IMR-90 (cell line): ENCODE data around the gene NSUN4. TPM values are rescaled to one million over a fixed set of nuclear protein-coding genes. Genes with fewer than 3 reads are reported as not detected.
"Not testable (repeated sequence)": the region's sequence is repeated elsewhere in the genome, so short reads cannot be mapped to it uniquely, and the experiment has no call there.

ENCODE experiments used
- ATAC-seq: fragments of 200-7000 bp; cut with Tn5 transposase; 2 replicates; pipeline ENCODE4 v1.9.1; 2020; ENCODE audit warnings: low read depth, mild to moderate bottlenecking, moderate library complexity
- BruUV-seq: library from RNA; stranded (reverse); fragments of 400-500 nt; replicated peaks from 2 replicates; lab custom pipeline; 2021; lab: Mats Ljungman, UMichigan
- CTCF ChIA-PET: fragments of 300-600 bp; formaldehyde crosslinking; extraction: SDS; loops from one replicate; lab custom pipeline; 2021; ENCODE audit warnings: antibody characterized with exemption; lab: Yijun Ruan, JAX
- POLR2A ChIA-PET: fragments of 300-600 bp; sonication (Branson Sonifier 250); formaldehyde crosslinking; loops from one replicate; lab custom pipeline; 2022; ENCODE audit warnings: antibody characterized with exemption; ENCODE audit not compliant: unreplicated experiment; lab: Charles Lee
- DNase-seq: peaks from one replicate; pipeline ENCODE4 v3.0.0; 2013
- H2AFZ ChIP-seq: replicated peaks from 2 replicates; pipeline ENCODE3; 2013; ENCODE audit warnings: low read length, mild to moderate bottlenecking; ENCODE audit not compliant: poor library complexity
- H2AK5ac ChIP-seq: 2 replicates; pipeline ENCODE4 v1.6.1; 2013; ENCODE audit warnings: low read depth, low read length, inconsistent platforms
- H2AK9ac ChIP-seq: replicated peaks from 2 replicates; pipeline ENCODE3; 2013; ENCODE audit warnings: mild to moderate bottlenecking, low read depth, low read length, moderate library complexity; ENCODE audit not compliant: poor library complexity
- H2BK120ac ChIP-seq: 2 replicates; pipeline ENCODE4 v1.6.1; 2013; ENCODE audit warnings: low read depth, low read length, inconsistent platforms
- H2BK15ac ChIP-seq: 3 replicates; pipeline ENCODE4 v1.6.1; 2013; ENCODE audit warnings: low read depth, low read length, inconsistent platforms
- H2BK20ac ChIP-seq: 2 replicates; pipeline ENCODE4 v1.6.1; 2013; ENCODE audit warnings: low read depth, mild to moderate bottlenecking, inconsistent platforms, low read length, moderate library complexity
- H2BK5ac ChIP-seq: 2 replicates; pipeline ENCODE4 v1.6.1; 2013; ENCODE audit warnings: mild to moderate bottlenecking, low read depth, low read length, inconsistent platforms; ENCODE audit not compliant: poor library complexity, severe bottlenecking
- H3K14ac ChIP-seq: replicated peaks from 2 replicates; pipeline ENCODE4 v1.6.1; 2013; ENCODE audit warnings: low read depth, low read length, inconsistent platforms
- H3K18ac ChIP-seq: 2 replicates; pipeline ENCODE4 v1.6.1; 2013; ENCODE audit warnings: low read depth, low read length, control low read depth
- H3K23ac ChIP-seq: 2 replicates; pipeline ENCODE4 v1.6.1; 2013; ENCODE audit warnings: low read depth, low read length, inconsistent platforms
- H3K27ac ChIP-seq: 2 replicates; pipeline ENCODE4 v1.5.1; 2013; ENCODE audit warnings: mild to moderate bottlenecking, control low read depth, low read length; ENCODE audit not compliant: insufficient read depth
- H3K27me3 ChIP-seq: 2 replicates; pipeline ENCODE4 v1.6.1; 2013; ENCODE audit warnings: low read length; ENCODE audit not compliant: control insufficient read depth, insufficient read depth
- H3K36me3 ChIP-seq: 2 replicates; pipeline ENCODE4 v1.6.1; 2013; ENCODE audit warnings: low read length, mixed read lengths; ENCODE audit not compliant: control insufficient read depth, insufficient read depth
- H3K4ac ChIP-seq: 2 replicates; pipeline ENCODE4 v1.6.1; 2013; ENCODE audit warnings: low read depth, low read length, inconsistent platforms
- H3K4me1 ChIP-seq: 2 replicates; pipeline ENCODE4 v1.6.1; 2013; ENCODE audit warnings: low read length, mixed read lengths; ENCODE audit not compliant: control insufficient read depth, insufficient read depth
- H3K4me2 ChIP-seq: 2 replicates; pipeline ENCODE4 v1.6.1; 2013; ENCODE audit warnings: low read depth, mild to moderate bottlenecking, control low read depth, low read length, moderate library complexity
- H3K4me3 ChIP-seq: 2 replicates; pipeline ENCODE4 v1.5.1; 2013; ENCODE audit warnings: low read depth, mild to moderate bottlenecking, control low read depth, low read length, moderate library complexity; ENCODE audit not compliant: insufficient read depth
- H3K56ac ChIP-seq: 2 replicates; pipeline ENCODE4 v1.6.1; 2013; ENCODE audit warnings: low read length, inconsistent platforms; ENCODE audit not compliant: insufficient read depth; ENCODE audit errors: extremely low read depth
- H3K79me1 ChIP-seq, 2 experiments: 2 replicates each; pipeline ENCODE4 v1.6.1; 2013; ENCODE audit warnings: low read length in 2 of 2, inconsistent platforms in 1 of 2, low read depth in 1 of 2
- H3K9ac ChIP-seq: 2 replicates; pipeline ENCODE4 v1.6.1; 2013; ENCODE audit warnings: low read depth, low read length, control low read depth
- H3K9me1 ChIP-seq: 2 replicates; pipeline ENCODE4 v1.6.1; 2013; ENCODE audit warnings: low read length, inconsistent platforms; ENCODE audit not compliant: insufficient read depth
- H3K9me3 ChIP-seq: 2 replicates; pipeline ENCODE4 v1.6.1; 2013; ENCODE audit warnings: low read length; ENCODE audit not compliant: control insufficient read depth, insufficient read depth
- H4K20me1 ChIP-seq: 2 replicates; pipeline ENCODE4 v1.6.1; 2013; ENCODE audit warnings: low read length, inconsistent platforms; ENCODE audit not compliant: insufficient read depth
- H4K5ac ChIP-seq: 2 replicates; pipeline ENCODE4 v1.6.1; 2013; ENCODE audit warnings: mild to moderate bottlenecking, low read depth, low read length, control low read depth
- H4K8ac ChIP-seq, 2 experiments: 2 replicates each; pipeline ENCODE4 v1.6.1; 2013; ENCODE audit warnings: low read depth in 2 of 2, low read length in 2 of 2, control low read depth in 1 of 2, inconsistent platforms in 1 of 2
- H4K91ac ChIP-seq: 2 replicates; pipeline ENCODE4 v1.6.1; 2013; ENCODE audit warnings: low read depth, low read length, inconsistent platforms; ENCODE audit not compliant: insufficient read depth
- RFX5 ChIP-seq: IDR thresholded peaks from 2 replicates; pipeline ENCODE4 v1.8.0; 2012; ENCODE audit warnings: low read depth, mild to moderate bottlenecking, low read length, moderate library complexity
- SMC3 ChIP-seq: fragments of 150-350 bp; IDR thresholded peaks from 2 replicates; pipeline ENCODE4 v1.6.1; 2016; ENCODE audit warnings: low read depth, mild to moderate bottlenecking, antibody characterized with exemption, low read length, moderate library complexity
- WGBS, 2 experiments: methylation state at CpG; one replicate each; pipeline versions ENCODE4 v1.1.5 to v1.1.7; 2013; ENCODE audit warnings: missing lambda C conversion rate in 2 of 2; ENCODE audit not compliant: insufficient read length in 1 of 2; ENCODE audit errors: extremely low coverage in 2 of 2; 5-methylcytosine and 5-hydroxymethylcytosine counted together
- dilution Hi-C: fragments of 300-500 bp; cut with HindIII; formaldehyde crosslinking; loops from one replicate; pipeline ENCODE4 v1.14.3; 2018; ENCODE audit warnings: low sequenced_read_pairs; ENCODE audit not compliant: unreplicated experiment
- in situ Hi-C: fragments of 300-500 bp; cut with MboI; formaldehyde crosslinking; loops from 3 replicates; pipeline ENCODE4 v1.14.3; 2019; ENCODE audit warnings: low sequenced_read_pairs, inconsistent platforms, mixed read lengths
- intact Hi-C: fragments of 100-400 bp; cut with micrococcal nuclease; formaldehyde crosslinking; loops from 2 replicates; pipeline ENCODE4 v1.10.0; 2022
- polyA plus RNA-seq, 3 experiments: library from polyadenylated mRNA; depleted of rRNA; stranded (reverse); fragments of >200 nt; gene quantifications; 2 replicates each; pipeline ENCODE4 v1.2.3, GENCODE V29; 2012; ENCODE audit warnings: low replicate concordance in 1 of 3
- total RNA-seq: library from RNA; depleted of rRNA; stranded (reverse); fragments of >200 nt; gene quantifications from 2 replicates; pipeline ENCODE4 v1.2.3, GENCODE V29; 2012
- TF ChIP-seq, protein P1 (sequence below): fragments of 150-350 bp; IDR thresholded peaks from 2 replicates; pipeline ENCODE4 v1.6.1; 2016; ENCODE audit warnings: low read depth, mild to moderate bottlenecking, low read length, moderate library complexity, borderline replicate concordance
- TF ChIP-seq, protein P2 (sequence below): conservative IDR thresholded peaks from 2 replicates; pipeline ENCODE4 v1.5.1; 2012; ENCODE audit warnings: mild to moderate bottlenecking, low read depth, low read length, improper control_type of control experiment

Gene NSUN4
- total and polyA plus RNA-seq, 2 of the 4 experiments (the other 2 are of a cell fraction) = 10.9 to 13.0 TPM

DNA sequence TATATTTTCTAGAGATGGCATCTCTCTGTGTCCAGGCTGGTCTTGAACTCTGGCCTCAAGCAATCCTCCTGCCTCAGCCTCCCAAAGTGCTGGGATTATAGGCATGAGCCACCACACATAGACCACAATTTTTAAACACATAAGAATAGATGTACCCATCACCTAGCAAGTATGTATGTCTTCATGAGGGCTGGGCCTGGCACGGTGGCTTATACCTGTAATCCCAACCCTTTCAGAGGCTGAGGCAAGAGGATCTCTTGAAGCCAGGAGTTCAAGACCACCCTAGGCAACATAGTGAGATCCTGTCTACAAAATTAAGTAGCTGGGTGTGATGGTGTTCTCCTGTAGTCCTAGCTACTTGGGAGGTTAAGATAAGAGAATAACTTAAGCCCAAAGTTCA, 23.3 kb upstream of the NSUN4 start:
- in situ Hi-C loops (no loop called here), dilution Hi-C loops (no loop called here), intact Hi-C loops (no loop called here)
- H4K5ac ChIP-seq = no peak overlapping the region
- H3K9ac ChIP-seq = no peak overlapping the region
- TF ChIP-seq SMC3 = no peak
- TF ChIP-seq, protein P1, sequence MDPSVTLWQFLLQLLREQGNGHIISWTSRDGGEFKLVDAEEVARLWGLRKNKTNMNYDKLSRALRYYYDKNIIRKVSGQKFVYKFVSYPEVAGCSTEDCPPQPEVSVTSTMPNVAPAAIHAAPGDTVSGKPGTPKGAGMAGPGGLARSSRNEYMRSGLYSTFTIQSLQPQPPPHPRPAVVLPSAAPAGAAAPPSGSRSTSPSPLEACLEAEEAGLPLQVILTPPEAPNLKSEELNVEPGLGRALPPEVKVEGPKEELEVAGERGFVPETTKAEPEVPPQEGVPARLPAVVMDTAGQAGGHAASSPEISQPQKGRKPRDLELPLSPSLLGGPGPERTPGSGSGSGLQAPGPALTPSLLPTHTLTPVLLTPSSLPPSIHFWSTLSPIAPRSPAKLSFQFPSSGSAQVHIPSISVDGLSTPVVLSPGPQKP = no peak
- no peak for TF ChIP-seq RFX5
- TF ChIP-seq, protein P2, sequence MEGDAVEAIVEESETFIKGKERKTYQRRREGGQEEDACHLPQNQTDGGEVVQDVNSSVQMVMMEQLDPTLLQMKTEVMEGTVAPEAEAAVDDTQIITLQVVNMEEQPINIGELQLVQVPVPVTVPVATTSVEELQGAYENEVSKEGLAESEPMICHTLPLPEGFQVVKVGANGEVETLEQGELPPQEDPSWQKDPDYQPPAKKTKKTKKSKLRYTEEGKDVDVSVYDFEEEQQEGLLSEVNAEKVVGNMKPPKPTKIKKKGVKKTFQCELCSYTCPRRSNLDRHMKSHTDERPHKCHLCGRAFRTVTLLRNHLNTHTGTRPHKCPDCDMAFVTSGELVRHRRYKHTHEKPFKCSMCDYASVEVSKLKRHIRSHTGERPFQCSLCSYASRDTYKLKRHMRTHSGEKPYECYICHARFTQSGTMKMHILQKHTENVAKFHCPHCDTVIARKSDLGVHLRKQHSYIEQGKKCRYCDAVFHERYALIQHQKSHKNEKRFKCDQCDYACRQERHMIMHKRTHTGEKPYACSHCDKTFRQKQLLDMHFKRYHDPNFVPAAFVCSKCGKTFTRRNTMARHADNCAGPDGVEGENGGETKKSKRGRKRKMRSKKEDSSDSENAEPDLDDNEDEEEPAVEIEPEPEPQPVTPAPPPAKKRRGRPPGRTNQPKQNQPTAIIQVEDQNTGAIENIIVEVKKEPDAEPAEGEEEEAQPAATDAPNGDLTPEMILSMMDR = no peak
- H3K27me3 ChIP-seq = no peaks in the 10 kb centered on the region
- H2BK5ac ChIP-seq = no peak overlapping the region
- H3K14ac ChIP-seq = no peak overlapping the region
- no peak overlapping the region for H3K56ac ChIP-seq
- no peaks in the 10 kb centered on the region for H3K9me3 ChIP-seq
- ChIA-PET POLR2A (no interaction called here), CTCF (no interaction called here)
- no peak overlapping the region for H3K4me2 ChIP-seq
- no peaks in the 10 kb centered on the region for H3K79me1 ChIP-seq
- H2AK9ac ChIP-seq = no peak overlapping the region
- ATAC-seq (no peak), DNase-seq (no peak)
- no peaks in the 10 kb centered on the region; the same call in none of the 2 replicates for H4K20me1 ChIP-seq
- H3K36me3 ChIP-seq = peaks cover 23% of the 10 kb centered on the region
- no peak overlapping the region for H3K4ac ChIP-seq
- no peak overlapping the region for H4K91ac ChIP-seq
- H2BK120ac ChIP-seq = no peak overlapping the region
- H4K8ac ChIP-seq = no peak overlapping the region
- H3K23ac ChIP-seq = no peak overlapping the region
- H2AK5ac ChIP-seq = no peak overlapping the region
- H3K4me1 ChIP-seq = no peaks in the 10 kb centered on the region
- no peak overlapping the region for H3K18ac ChIP-seq
- H3K4me3 ChIP-seq = no peak overlapping the region
- BruUV-seq = no TSS peak
- no peak overlapping the region for H2BK15ac ChIP-seq
- H2BK20ac ChIP-seq = no peak overlapping the region
- no peak overlapping the region for H2AFZ ChIP-seq
- 0 out of 2 replicates have a peak, but pooled peaks cover 3% of the 10 kb centered on the region for H3K9me1 ChIP-seq
- H3K27ac ChIP-seq = no peak overlapping the region
- no CpG with 5 or more reads among the region's 1 CpG for WGBS, 2 experiments

DNA sequence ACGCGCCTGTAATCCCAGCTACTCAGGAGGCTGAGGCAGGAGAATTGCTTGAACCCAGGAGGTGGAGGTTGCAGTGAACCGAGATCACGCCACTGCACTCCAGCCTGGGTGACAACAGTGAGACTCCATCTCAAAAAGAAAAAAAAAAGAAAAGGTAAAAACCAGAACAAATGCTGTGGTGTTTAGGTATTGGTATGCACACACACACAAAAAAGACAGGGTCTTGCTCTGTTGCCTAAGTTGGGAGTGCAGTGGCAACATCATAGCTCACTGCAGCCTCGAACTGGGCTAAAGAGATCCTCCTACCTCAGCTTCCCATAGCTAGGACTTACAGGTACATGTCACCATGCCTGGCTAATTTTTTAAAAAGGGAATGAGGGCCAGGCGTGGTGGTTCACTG, 21.3 kb upstream of the NSUN4 start:
- CTCF ChIA-PET, H3K4ac ChIP-seq, ATAC-seq, DNase-seq, H2BK15ac ChIP-seq, H4K91ac ChIP-seq, in situ Hi-C loops, H3K4me2 ChIP-seq, H3K14ac ChIP-seq, H3K4me1 ChIP-seq, H3K27me3 ChIP-seq, H2BK20ac ChIP-seq, H3K79me1 ChIP-seq, H3K56ac ChIP-seq, H2BK120ac ChIP-seq, BruUV-seq, H2BK5ac ChIP-seq, H3K9ac ChIP-seq, H2AK5ac ChIP-seq, H4K5ac ChIP-seq, dilution Hi-C loops, H3K9me3 ChIP-seq, H2AFZ ChIP-seq, H3K18ac ChIP-seq, H3K4me3 ChIP-seq, H4K20me1 ChIP-seq, H3K9me1 ChIP-seq, H2AK9ac ChIP-seq, H4K8ac ChIP-seq, POLR2A ChIA-PET, intact Hi-C loops, H3K23ac ChIP-seq, H3K27ac ChIP-seq: not testable (repeated sequence)
- WGBS, 2 experiments = no CpG with 5 or more reads among the region's 6 CpGs
- H3K36me3 ChIP-seq = peaks cover 11% of the 10 kb centered on the region
